ENCODE measurements around the gene PDE4D. TPM values are rescaled to one million over a fixed set of nuclear protein-coding genes. Genes with fewer than 3 reads are reported as not detected.
A peak's percentile ranks its signal among the peaks of the same experiment; 100 is the strongest.

Gene PDE4D
- total and polyA plus RNA-seq, 10 of the 15 experiments (the other 5 are each of a cell fraction or from before 2014, with no cell fraction given), result 0.87 to 4.1 (median 2.2) TPM

GRCh38 chr5:59577485-59577884, 316.0 kb downstream of the PDE4D start (continued):
- TF ChIP-seq HDGF (IDR thresholded peaks at IDR 0.05) (no peak), NRF1 (conservative IDR thresholded peaks at IDR 0.05; ENCODE audit: low read depth, low read length) (no peak), RBBP5 (conservative IDR thresholded peaks at IDR 0.05) (no peak)

DNA sequence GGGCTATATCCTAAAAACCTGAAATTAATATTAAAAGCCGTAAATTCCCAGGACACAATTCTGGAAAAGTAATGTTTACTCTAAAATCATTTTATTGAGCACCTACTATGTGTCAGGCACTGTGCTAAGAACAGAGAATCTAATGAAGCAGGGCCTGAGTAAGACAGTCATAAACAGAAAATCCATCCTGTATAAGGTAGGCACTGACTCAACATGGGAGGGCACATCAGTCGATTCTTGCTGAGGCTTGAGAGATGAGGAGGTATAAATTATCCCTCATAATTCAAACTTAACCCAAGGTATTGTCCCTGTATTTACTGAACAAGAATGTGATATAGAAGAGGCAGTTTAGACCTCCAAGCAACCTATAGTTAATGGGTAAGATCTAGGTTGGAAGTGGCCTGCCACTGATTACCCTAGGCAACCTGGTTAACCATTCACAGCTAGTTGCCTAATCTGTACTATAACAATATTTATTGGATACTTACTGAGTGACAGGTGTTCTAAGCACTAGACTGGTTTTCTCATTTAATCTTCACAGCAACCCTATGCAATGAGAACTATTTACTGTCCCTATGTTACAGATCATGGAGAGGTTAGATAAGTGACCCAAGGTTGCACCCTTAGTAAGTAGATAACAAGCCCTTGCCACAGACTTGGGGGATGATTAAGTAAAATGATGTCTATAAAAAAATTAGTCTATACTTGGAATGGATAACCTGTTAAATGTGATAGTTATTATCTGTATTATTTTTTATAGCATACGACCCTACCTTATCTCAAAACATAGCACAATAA, 317.7 kb downstream of the PDE4D start:
- 75% methylated on average over 3 of the region's 3 CpGs for WGBS (ENCODE audit: insufficient coverage, insufficient replicate concordance, low lambda C conversion rate, missing lambda C conversion rate)
- ATAC-seq (peak; percentile 28; the same call in 2 of the 3 replicates), DNase-seq (ENCODE audit: low read depth, low spot score) (no peak), FAIRE-seq (no peak)
- H3K4me2 ChIP-seq (ENCODE audit: control insufficient read depth, insufficient read depth), result no peak overlapping the region
- ChIA-PET POLR2A (no interaction called here), CTCF (no interaction called here), RAD21 (ENCODE audit: unreplicated experiment) (no interaction called here), SMC1A (ENCODE audit: uncharacterized antibody, unreplicated experiment) (no interaction called here)
- H3K79me2 ChIP-seq (ENCODE audit: control insufficient read depth, insufficient read depth, low read length), result no peaks in the 10 kb centered on the region
- H2AFZ ChIP-seq (ENCODE audit: control insufficient read depth, low read depth, low read length), result no peak overlapping the region
- H3K4me3 ChIP-seq, result no peak overlapping the region
- no peaks in the 10 kb centered on the region for H3K36me3 ChIP-seq (ENCODE audit: control insufficient read depth in 2 of 2, insufficient read depth in 2 of 2, low read length in 1 of 2)
- in situ Hi-C loops (cut with MboI), result no loop called here
- H3K9ac ChIP-seq (ENCODE audit: control insufficient read depth, insufficient read depth, low read length), result no peak overlapping the region
- intact Hi-C loops (cut with micrococcal nuclease; ENCODE audit: unreplicated experiment), result no loop called here
- H3K27me3 ChIP-seq (replicated peaks in 1 of 2; ENCODE audit: control insufficient read depth in 2 of 2, insufficient read depth in 2 of 2, low read length in 1 of 2), result no peaks in the 10 kb centered on the region
- H3K9me3 ChIP-seq (replicated peaks; ENCODE audit: control insufficient read depth, insufficient read depth, low read length), result no peaks in the 10 kb centered on the region
- no peak overlapping the region for H3K27ac ChIP-seq (ENCODE audit: control insufficient read depth, insufficient read depth)
- no peaks in the 10 kb centered on the region for H4K20me1 ChIP-seq (ENCODE audit: control insufficient read depth, insufficient read depth)
- no peaks in the 10 kb centered on the region for H3K4me1 ChIP-seq (ENCODE audit: control insufficient read depth, insufficient read depth, low read length)
- BruUV-seq (replicated peaks), result no TSS peak
- TF ChIP-seq EZH2 (IDR thresholded peaks at IDR 0.05; ENCODE audit: borderline replicate concordance, control insufficient read depth, low read depth, low read length), result no peak
- no peak for TF ChIP-seq USF1 (IDR thresholded peaks at IDR 0.05; ENCODE audit: borderline replicate concordance, extremely low read length, insufficient read depth, low read depth, low read length)
- TF ChIP-seq ZSCAN29 (IDR thresholded peaks at IDR 0.05), result no peak
- TF ChIP-seq, protein P1, sequence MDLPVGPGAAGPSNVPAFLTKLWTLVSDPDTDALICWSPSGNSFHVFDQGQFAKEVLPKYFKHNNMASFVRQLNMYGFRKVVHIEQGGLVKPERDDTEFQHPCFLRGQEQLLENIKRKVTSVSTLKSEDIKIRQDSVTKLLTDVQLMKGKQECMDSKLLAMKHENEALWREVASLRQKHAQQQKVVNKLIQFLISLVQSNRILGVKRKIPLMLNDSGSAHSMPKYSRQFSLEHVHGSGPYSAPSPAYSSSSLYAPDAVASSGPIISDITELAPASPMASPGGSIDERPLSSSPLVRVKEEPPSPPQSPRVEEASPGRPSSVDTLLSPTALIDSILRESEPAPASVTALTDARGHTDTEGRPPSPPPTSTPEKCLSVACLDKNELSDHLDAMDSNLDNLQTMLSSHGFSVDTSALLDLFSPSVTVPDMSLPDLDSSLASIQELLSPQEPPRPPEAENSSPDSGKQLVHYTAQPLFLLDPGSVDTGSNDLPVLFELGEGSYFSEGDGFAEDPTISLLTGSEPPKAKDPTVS (IDR thresholded peaks at IDR 0.05; ENCODE audit: low read depth, low read length), result no peak
- TF ChIP-seq E2F8 (IDR thresholded peaks at IDR 0.05; ENCODE audit: low read depth, partially characterized antibody), result no peak
- TF ChIP-seq CTCF (IDR thresholded peaks at IDR 0.05 in 2 of 3, conservative IDR thresholded peaks at IDR 0.05 in 1 of 3; ENCODE audit: control insufficient read depth in 2 of 3, extremely low read depth in 1 of 3, insufficient read depth in 1 of 3, low read depth in 3 of 3, low read length in 3 of 3), result no peak
- TF ChIP-seq EGR1 (IDR thresholded peaks at IDR 0.05; ENCODE audit: borderline replicate concordance in 1 of 2, low read depth in 2 of 2, low read length in 2 of 2), result no peak
- TF ChIP-seq, protein P2, sequence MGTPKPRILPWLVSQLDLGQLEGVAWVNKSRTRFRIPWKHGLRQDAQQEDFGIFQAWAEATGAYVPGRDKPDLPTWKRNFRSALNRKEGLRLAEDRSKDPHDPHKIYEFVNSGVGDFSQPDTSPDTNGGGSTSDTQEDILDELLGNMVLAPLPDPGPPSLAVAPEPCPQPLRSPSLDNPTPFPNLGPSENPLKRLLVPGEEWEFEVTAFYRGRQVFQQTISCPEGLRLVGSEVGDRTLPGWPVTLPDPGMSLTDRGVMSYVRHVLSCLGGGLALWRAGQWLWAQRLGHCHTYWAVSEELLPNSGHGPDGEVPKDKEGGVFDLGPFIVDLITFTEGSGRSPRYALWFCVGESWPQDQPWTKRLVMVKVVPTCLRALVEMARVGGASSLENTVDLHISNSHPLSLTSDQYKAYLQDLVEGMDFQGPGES (IDR thresholded peaks at IDR 0.05), result no peak

All from GM12878 (cell line).